Osteocyte (in vitro differentiated cells): ENCODE measurements around the gene CADM1. TPM values are rescaled to one million over a fixed set of nuclear protein-coding genes. Genes with fewer than 3 reads are reported as not detected.

Experiments
- DNase-seq: peaks from one replicate; pipeline ENCODE4 v3.0.0; 2021; ENCODE audit warnings: mixed read lengths; ENCODE audit not compliant: unreplicated experiment; ENCODE audit errors: extremely low spot score
- H3K27ac Mint-ChIP-seq: one replicate; pipeline ENCODE4 v1.8.0; 2021; ENCODE audit warnings: mild to moderate bottlenecking, mixed read lengths; ENCODE audit not compliant: unreplicated experiment
- H3K27me3 Mint-ChIP-seq: one replicate; pipeline ENCODE4 v1.8.0; 2021; ENCODE audit warnings: mixed read lengths; ENCODE audit not compliant: unreplicated experiment
- H3K36me3 Mint-ChIP-seq: one replicate; pipeline ENCODE4 v1.8.0; 2021; ENCODE audit warnings: mixed read lengths; ENCODE audit not compliant: unreplicated experiment
- H3K4me1 Mint-ChIP-seq: one replicate; pipeline ENCODE4 v1.8.0; 2021; ENCODE audit warnings: mixed read lengths; ENCODE audit not compliant: unreplicated experiment
- H3K4me3 Mint-ChIP-seq: one replicate; pipeline ENCODE4 v1.8.0; 2021; ENCODE audit warnings: mild to moderate bottlenecking, moderate library complexity, mixed read lengths; ENCODE audit not compliant: unreplicated experiment
- H3K9me3 Mint-ChIP-seq: one replicate; pipeline ENCODE4 v1.8.0; 2021; ENCODE audit warnings: mixed read lengths; ENCODE audit not compliant: unreplicated experiment
- CTCF ChIP-seq: fragments of 200-600 bp; sonication (generic); IDR thresholded peaks from 2 replicates; pipeline ENCODE4 v1.5.0; 2021; ENCODE audit warnings: antibody characterized with exemption, mild to moderate bottlenecking, moderate library complexity
- total RNA-seq: library from RNA; stranded (reverse); gene quantifications from 2 replicates; pipeline ENCODE4 v1.2.1, GENCODE V29; 2021

CADM1 gene
- total RNA-seq, 1 donor from 2014 or later: 24.2 TPM

DNA sequence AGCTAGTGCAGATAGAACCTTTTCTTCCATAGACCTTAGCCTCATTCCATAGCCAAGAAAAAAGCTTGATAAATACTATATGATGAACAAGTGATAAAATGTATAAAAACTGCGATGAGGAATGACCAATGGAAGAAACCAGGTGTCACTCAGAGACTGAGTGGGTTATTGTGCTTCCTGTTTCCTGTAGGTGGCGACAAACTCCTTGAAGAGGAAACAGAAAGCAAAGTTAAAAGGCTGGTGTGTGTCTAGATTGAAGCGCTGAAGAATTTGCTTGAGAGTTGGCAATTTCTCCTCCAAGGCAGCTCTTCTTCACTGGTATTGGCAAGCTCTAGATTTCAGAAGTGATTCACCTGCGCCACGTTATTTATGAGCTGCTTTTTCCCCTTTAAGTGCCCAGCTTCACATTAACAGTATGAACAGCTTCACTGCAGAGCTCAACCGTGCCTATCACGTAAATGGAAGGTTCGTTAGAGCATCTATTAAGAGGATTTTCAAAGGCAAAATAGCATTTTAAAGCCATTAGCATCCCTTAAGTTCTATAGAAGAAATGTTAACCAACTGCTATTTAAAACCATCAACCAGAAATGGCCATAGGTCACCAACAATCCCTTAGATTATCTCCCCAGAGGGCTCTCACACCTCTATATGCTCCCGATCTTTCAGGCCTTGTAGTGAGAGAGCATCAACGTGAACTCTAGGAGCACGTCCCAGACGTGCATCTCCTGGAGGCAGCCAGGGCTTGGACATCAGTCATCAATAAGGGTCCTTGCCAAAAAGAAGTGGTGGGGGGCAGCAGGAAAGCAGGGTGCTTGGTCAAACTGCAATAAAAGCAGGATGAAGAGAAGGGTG, 179.4 kb downstream of the CADM1 start:
- Mint-ChIP-seq H3K27ac (no peak overlapping the region), H3K27me3 (peaks cover 4% of the 10 kb centered on the region), H3K4me3 (no peak overlapping the region), H3K4me1 (no peaks in the 10 kb centered on the region), H3K36me3 (no peaks in the 10 kb centered on the region), H3K9me3 (no peaks in the 10 kb centered on the region)
- DNase-seq: no peak
- peak; percentile 89 for TF ChIP-seq CTCF

DNA sequence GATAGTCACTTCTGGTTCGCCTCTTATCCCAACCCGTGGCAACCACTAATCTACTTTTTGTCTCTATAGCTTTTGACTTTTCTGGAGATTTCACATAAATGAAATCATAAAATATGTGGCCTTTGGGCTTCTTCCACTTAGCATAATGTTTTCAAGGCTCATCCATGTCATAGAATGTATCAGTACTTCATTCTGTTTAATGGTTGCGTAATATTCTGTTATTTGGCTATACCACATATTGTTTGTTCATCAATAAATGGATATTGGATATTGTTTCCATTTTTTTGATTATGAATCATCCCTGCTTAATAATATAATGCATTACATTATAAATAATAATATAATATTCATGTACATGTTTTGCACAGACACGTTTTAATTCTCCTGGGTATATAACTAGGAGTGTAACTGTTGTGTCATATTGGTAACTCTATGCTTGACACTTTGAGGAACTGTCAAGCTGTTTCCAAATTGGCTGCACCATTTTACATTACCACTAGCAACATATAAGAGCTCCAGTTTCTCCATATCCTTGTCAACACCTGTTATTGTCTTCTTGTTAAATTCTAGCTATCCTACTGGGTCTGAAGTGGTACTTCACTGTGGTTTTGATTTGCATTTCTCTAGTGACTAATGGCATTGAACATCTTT, 181.5 kb downstream of the CADM1 start:
- TF ChIP-seq CTCF: no peak
- Mint-ChIP-seq H3K27me3 (peaks cover 4% of the 10 kb centered on the region), H3K27ac (no peak overlapping the region), H3K4me3 (no peak overlapping the region), H3K36me3 (no peaks in the 10 kb centered on the region), H3K9me3 (no peaks in the 10 kb centered on the region), H3K4me1 (no peaks in the 10 kb centered on the region)
- DNase-seq: no peak

GRCh38 chr11:115321605-115322289, 182.5 kb downstream of the CADM1 start:
- H3K27me3 Mint-ChIP-seq: peaks cover 4% of the 10 kb centered on the region
- no peak for DNase-seq
- no peaks in the 10 kb centered on the region for H3K4me1 Mint-ChIP-seq
- H3K36me3 Mint-ChIP-seq: no peaks in the 10 kb centered on the region
- no peak overlapping the region for H3K27ac Mint-ChIP-seq
- H3K9me3 Mint-ChIP-seq: no peaks in the 10 kb centered on the region
- no peak for TF ChIP-seq CTCF
- no peak overlapping the region for H3K4me3 Mint-ChIP-seq

DNA sequence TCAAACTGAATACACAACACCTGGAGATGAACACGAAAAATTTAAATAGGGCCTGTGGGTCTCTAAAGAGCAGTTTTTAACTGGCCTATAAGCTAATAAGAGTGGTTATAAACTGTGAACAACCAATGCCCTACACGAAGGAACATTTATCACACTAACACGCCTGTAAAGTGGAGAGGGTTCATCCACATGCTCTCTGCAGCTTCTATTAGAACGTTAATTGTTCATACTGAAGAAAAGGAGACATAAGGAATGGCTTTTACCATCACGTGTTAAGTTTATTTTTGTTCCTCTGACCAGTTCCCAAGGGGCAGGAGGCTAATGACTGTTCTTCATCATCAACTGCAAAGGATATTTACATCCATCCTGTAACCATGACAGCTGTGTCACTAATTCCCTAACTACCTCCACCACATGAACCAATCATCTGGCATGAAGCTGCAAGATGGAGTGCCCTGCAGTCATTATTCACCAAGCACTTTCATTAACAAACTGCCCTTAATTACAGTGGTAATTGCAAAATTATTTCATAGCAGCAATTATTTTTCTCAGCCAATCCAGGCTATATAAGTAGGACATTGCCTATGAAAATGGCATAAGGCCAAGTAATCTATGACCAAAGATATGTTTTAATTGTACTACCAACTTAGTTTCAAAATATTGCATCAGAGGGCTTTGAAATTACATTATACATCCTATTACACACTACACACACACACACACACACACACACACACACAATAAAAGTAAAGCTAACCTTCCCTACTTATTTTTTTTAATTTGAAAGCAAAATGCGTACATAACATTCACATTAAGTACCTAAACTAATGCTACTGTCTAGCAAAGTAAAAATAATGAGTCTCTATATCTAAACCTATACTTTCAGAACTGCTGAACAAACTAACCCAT, 186.7 kb downstream of the CADM1 start:
- TF ChIP-seq CTCF: no peak
- H3K36me3 Mint-ChIP-seq: no peaks in the 10 kb centered on the region
- H3K4me3 Mint-ChIP-seq: no peak overlapping the region
- no peaks in the 10 kb centered on the region for H3K9me3 Mint-ChIP-seq
- no peaks in the 10 kb centered on the region for H3K4me1 Mint-ChIP-seq
- H3K27ac Mint-ChIP-seq: no peak overlapping the region
- no peak for DNase-seq
- peaks cover 9% of the 10 kb centered on the region for H3K27me3 Mint-ChIP-seq
